C4-2B (cell line): ENCODE results near the gene SLC27A5.

Experiments used
- ZFX ChIP-seq: fragments of 450-650 bp; IDR thresholded peaks from 2 replicates; pipeline ENCODE4 v1.6.1; 2017
- TF ChIP-seq, protein P1 (sequence below): fragments of 450-650 bp; conservative IDR thresholded peaks from 2 replicates; pipeline ENCODE4 v1.5.1; 2017; ENCODE audit warnings: mild to moderate bottlenecking

DNA sequence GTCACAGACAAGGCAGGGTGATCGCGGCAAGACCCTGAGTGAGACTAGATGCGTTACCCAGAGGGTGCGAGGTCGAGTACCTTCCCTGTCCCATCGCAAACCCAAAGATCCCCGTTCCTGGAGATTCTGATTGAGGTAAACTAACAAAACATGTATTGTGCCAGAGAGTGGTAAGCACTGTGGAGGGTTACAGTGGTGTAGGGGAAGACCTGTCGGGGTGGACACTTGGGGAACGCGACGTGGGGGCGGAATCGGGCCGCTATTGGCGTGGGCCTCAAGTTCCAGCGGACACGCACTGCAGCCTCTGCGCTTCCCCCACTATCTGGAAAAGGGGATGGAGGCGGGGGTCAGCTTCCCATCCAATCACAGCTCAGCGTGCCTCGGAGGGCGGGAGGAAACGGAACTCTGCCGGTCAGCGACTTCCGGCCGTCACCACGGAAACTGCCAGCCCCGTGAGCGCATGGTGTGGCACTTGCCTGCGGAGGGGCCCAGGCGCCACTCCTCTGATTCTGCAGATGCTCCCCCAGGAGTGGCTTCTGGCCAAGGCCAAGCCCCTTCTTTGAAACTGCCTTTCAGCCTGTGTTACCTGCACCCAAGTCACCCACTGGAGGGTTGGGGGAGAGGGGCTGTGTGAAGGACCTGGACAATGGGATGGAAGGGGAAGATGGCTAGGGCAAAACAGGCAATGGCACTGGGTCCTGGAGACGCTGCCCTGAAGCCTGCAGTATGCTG, 47.6 kb upstream of the SLC27A5 start:
- TF ChIP-seq, protein P1, sequence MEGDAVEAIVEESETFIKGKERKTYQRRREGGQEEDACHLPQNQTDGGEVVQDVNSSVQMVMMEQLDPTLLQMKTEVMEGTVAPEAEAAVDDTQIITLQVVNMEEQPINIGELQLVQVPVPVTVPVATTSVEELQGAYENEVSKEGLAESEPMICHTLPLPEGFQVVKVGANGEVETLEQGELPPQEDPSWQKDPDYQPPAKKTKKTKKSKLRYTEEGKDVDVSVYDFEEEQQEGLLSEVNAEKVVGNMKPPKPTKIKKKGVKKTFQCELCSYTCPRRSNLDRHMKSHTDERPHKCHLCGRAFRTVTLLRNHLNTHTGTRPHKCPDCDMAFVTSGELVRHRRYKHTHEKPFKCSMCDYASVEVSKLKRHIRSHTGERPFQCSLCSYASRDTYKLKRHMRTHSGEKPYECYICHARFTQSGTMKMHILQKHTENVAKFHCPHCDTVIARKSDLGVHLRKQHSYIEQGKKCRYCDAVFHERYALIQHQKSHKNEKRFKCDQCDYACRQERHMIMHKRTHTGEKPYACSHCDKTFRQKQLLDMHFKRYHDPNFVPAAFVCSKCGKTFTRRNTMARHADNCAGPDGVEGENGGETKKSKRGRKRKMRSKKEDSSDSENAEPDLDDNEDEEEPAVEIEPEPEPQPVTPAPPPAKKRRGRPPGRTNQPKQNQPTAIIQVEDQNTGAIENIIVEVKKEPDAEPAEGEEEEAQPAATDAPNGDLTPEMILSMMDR, result no peak
- TF ChIP-seq ZFX, result peak; percentile 45; the same call in 1 of the 2 replicates
